Neural progenitor cell (in vitro differentiated cells): ENCODE data around the gene SLC7A9.

Experiments
- EZH2 ChIP-seq: fragments of 200-600 bp; sonication (generic); IDR thresholded peaks from 2 replicates; pipeline ENCODE4 v1.6.1; 2017; ENCODE audit warnings: antibody characterized with exemption, mild to moderate bottlenecking, moderate library complexity
- EZH2phosphoT487 ChIP-seq: fragments of 200-600 bp; sonication (generic); IDR thresholded peaks from 2 replicates; pipeline ENCODE4 v1.6.1; 2017; ENCODE audit warnings: antibody characterized with exemption
- TF ChIP-seq, protein P1 (sequence below): fragments of 200-600 bp; sonication (generic); IDR thresholded peaks from 2 replicates; pipeline ENCODE4 v1.5.1; 2017; ENCODE audit warnings: antibody characterized with exemption, mild to moderate bottlenecking

DNA sequence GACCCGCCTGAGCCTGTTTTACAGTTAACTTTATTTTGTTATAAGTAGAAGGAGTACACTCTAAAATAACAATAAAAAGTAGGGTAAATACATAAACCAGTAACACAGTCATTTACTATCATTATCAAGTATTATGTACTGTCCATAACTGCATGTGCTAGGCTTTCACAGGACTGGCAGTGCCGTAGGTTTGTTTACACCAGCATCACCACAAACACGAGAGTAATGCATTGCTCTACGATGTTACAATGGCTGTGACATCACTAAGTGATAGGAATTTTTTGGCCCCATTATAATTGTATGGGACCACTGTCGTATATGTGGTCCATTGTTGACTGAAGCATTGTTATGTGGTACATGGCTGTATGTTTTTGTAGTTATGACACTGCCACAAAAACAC, 41.3 kb upstream of the SLC7A9 start:
- TF ChIP-seq, protein P1, sequence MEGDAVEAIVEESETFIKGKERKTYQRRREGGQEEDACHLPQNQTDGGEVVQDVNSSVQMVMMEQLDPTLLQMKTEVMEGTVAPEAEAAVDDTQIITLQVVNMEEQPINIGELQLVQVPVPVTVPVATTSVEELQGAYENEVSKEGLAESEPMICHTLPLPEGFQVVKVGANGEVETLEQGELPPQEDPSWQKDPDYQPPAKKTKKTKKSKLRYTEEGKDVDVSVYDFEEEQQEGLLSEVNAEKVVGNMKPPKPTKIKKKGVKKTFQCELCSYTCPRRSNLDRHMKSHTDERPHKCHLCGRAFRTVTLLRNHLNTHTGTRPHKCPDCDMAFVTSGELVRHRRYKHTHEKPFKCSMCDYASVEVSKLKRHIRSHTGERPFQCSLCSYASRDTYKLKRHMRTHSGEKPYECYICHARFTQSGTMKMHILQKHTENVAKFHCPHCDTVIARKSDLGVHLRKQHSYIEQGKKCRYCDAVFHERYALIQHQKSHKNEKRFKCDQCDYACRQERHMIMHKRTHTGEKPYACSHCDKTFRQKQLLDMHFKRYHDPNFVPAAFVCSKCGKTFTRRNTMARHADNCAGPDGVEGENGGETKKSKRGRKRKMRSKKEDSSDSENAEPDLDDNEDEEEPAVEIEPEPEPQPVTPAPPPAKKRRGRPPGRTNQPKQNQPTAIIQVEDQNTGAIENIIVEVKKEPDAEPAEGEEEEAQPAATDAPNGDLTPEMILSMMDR, result no peak
- TF ChIP-seq EZH2 (no peak), EZH2phosphoT487 (no peak)
